NK-92 (cell line): Measurements from ENCODE around the gene PRKCA.
"Not testable (repeated sequence)": the region's sequence is repeated elsewhere in the genome, so short reads cannot be mapped to it uniquely, and the experiment has no call there.

Experiments used
- DNase-seq: peaks from one replicate; lab custom pipeline; 2025; ENCODE audit not compliant: unreplicated experiment; lab: John Stamatoyannopoulos, UW

Gene PRKCA

GRCh38 chr17:66350576-66350975 is 48.2 kb downstream of the PRKCA start:
- not testable (repeated sequence) for DNase-seq

GRCh38 chr17:66351033-66351432 is 48.6 kb downstream of the PRKCA start:
- DNase-seq = no peak

GRCh38 chr17:66351701-66352100 is 49.3 kb downstream of the PRKCA start:
- no peak for DNase-seq

- DNase-seq = no peak
Measured at GRCh38 chr17:66353937-66354401, 51.6 kb downstream of the PRKCA start.

- DNase-seq = no peak
Measured at GRCh38 chr17:66354472-66354871, 52.1 kb downstream of the PRKCA start.

GRCh38 chr17:66354981-66355380 is 52.6 kb downstream of the PRKCA start:
- DNase-seq = no peak

- DNase-seq = no peak
Measured at GRCh38 chr17:66355510-66355909, 53.1 kb downstream of the PRKCA start.

- DNase-seq = no peak
Measured at GRCh38 chr17:66357037-66357436, 54.6 kb downstream of the PRKCA start.

- DNase-seq = no peak
Measured at GRCh38 chr17:66359351-66359750, 56.9 kb downstream of the PRKCA start.

- DNase-seq = not testable (repeated sequence)
Measured at GRCh38 chr17:66360961-66361565, 58.6 kb downstream of the PRKCA start.

GRCh38 chr17:66364508-66364907 is 62.1 kb downstream of the PRKCA start:
- DNase-seq = no peak

GRCh38 chr17:66364990-66365490 is 62.6 kb downstream of the PRKCA start:
- DNase-seq = no peak

- no peak for DNase-seq
Measured at GRCh38 chr17:66365903-66366302, 63.5 kb downstream of the PRKCA start.

GRCh38 chr17:66367107-66367506 is 64.7 kb downstream of the PRKCA start:
- no peak for DNase-seq

GRCh38 chr17:66369830-66370229 is 67.4 kb downstream of the PRKCA start:
- DNase-seq = no peak

GRCh38 chr17:66371561-66371960 is 69.1 kb downstream of the PRKCA start:
- DNase-seq = no peak

GRCh38 chr17:66372182-66372581 is 69.8 kb downstream of the PRKCA start:
- DNase-seq = no peak

- DNase-seq = no peak
Measured at GRCh38 chr17:66373079-66373478, 70.7 kb downstream of the PRKCA start.

- no peak for DNase-seq
Measured at GRCh38 chr17:66373944-66374817, 71.8 kb downstream of the PRKCA start.

- no peak for DNase-seq
Measured at GRCh38 chr17:66375121-66375520, 72.7 kb downstream of the PRKCA start.

GRCh38 chr17:66378296-66378695 is 75.9 kb downstream of the PRKCA start:
- no peak for DNase-seq

GRCh38 chr17:66379544-66379943 is 77.1 kb downstream of the PRKCA start:
- no peak for DNase-seq
